RWPE2 (cell line): Measurements from ENCODE around the gene TRPM2.

ENCODE experiments used
- ATAC-seq: fragments of 200-7000 bp; cut with Tn5 transposase; 3 replicates; pipeline ENCODE4 v1.9.1; 2021; ENCODE audit warnings: low read depth
- DNase-seq: peaks from one replicate; pipeline ENCODE4 v3.0.0-alpha.2; 2020; ENCODE audit warnings: low spot score
- H3K27ac ChIP-seq: fragments of 450-650 bp; 2 replicates; pipeline ENCODE4 v1.5.1; 2017; ENCODE audit warnings: mild to moderate bottlenecking; ENCODE audit not compliant: poor library complexity, severe bottlenecking
- H3K27me3 ChIP-seq: fragments of 250-450 bp; sonication (Bioruptor Pico); 2 replicates; pipeline ENCODE4 v1.5.1; 2021; ENCODE audit warnings: mild to moderate bottlenecking, moderate library complexity; ENCODE audit not compliant: insufficient read depth, poor library complexity, severe bottlenecking
- H3K36me3 ChIP-seq: fragments of 250-450 bp; sonication (Bioruptor Pico); 2 replicates; pipeline ENCODE4 v1.5.1; 2020; ENCODE audit warnings: low read depth, mild to moderate bottlenecking, moderate library complexity
- H3K4me1 ChIP-seq: fragments of 250-450 bp; sonication (Bioruptor Pico); 2 replicates; pipeline ENCODE4 v1.5.1; 2021; ENCODE audit warnings: mild to moderate bottlenecking, moderate library complexity; ENCODE audit not compliant: insufficient read depth, poor library complexity, severe bottlenecking
- H3K4me3 ChIP-seq: fragments of 250-450 bp; sonication (Bioruptor Pico); 2 replicates; pipeline ENCODE4 v1.5.1; 2021; ENCODE audit warnings: mild to moderate bottlenecking, moderate library complexity; ENCODE audit not compliant: severe bottlenecking
- H3K9me3 ChIP-seq: fragments of 250-450 bp; sonication (Bioruptor Pico); 2 replicates; pipeline ENCODE4 v1.5.1; 2021; ENCODE audit warnings: mild to moderate bottlenecking, moderate library complexity; ENCODE audit not compliant: severe bottlenecking
- TF ChIP-seq, protein P1 (sequence below): fragments of 450-650 bp; IDR thresholded peaks from one replicate; pipeline ENCODE4 v1.5.1; 2017; ENCODE audit warnings: mild to moderate bottlenecking, moderate library complexity; ENCODE audit not compliant: poor library complexity, severe bottlenecking

TRPM2 gene

DNA sequence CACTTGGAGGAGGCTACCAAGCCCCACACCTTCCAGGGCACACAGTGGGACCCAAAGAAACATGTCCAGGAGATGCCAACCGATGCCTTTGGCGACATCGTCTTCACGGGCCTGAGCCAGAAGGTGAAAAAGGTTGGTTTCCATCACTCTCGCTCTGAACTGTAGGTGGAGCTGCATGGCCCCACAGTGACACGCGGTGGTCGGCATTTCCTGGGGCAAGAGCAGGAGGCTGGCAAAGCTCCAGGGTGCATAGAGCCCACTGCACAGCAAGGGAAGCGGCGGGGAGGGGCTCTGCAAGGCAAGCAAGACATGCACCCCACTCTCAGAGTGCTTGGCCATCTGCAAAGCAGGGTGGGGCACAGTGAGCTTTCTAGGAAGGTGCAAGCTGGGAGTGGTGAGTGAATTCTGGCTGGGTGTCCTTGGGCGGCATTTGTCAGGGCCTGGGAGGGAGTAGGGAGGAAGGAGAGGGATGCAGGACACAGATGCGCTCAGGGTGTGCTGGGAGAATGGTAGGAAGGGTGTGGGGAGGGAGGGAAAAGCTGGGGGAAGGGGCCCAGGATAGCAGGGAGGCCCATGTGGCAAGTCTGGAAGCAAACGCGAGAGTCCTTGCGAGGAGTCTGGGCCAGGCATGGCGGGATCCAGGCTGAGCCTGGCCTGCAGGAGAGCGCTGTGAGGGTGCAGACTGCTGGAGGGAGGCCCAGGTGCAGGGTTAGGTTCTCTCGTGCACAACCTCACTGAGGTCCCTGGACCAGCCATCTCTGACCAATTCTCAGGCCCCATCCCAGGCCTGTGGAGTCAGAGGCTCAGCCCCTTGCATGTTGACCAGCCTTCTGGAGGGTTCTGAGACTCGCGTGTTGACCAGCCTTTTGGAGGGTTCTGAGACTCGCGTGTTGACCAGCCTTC is 11.0 kb downstream of the TRPM2 start:
- ATAC-seq (no peak), DNase-seq (peak; percentile 58)
- Histone ChIP-seq H3K9me3 (no peaks in the 10 kb centered on the region), H3K36me3 (no peaks in the 10 kb centered on the region), H3K27ac (no peak overlapping the region), H3K4me1 (no peaks in the 10 kb centered on the region), H3K4me3 (no peak overlapping the region), H3K27me3 (peaks cover 14% of the 10 kb centered on the region)
- TF ChIP-seq, protein P1, sequence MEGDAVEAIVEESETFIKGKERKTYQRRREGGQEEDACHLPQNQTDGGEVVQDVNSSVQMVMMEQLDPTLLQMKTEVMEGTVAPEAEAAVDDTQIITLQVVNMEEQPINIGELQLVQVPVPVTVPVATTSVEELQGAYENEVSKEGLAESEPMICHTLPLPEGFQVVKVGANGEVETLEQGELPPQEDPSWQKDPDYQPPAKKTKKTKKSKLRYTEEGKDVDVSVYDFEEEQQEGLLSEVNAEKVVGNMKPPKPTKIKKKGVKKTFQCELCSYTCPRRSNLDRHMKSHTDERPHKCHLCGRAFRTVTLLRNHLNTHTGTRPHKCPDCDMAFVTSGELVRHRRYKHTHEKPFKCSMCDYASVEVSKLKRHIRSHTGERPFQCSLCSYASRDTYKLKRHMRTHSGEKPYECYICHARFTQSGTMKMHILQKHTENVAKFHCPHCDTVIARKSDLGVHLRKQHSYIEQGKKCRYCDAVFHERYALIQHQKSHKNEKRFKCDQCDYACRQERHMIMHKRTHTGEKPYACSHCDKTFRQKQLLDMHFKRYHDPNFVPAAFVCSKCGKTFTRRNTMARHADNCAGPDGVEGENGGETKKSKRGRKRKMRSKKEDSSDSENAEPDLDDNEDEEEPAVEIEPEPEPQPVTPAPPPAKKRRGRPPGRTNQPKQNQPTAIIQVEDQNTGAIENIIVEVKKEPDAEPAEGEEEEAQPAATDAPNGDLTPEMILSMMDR = no peak

DNA sequence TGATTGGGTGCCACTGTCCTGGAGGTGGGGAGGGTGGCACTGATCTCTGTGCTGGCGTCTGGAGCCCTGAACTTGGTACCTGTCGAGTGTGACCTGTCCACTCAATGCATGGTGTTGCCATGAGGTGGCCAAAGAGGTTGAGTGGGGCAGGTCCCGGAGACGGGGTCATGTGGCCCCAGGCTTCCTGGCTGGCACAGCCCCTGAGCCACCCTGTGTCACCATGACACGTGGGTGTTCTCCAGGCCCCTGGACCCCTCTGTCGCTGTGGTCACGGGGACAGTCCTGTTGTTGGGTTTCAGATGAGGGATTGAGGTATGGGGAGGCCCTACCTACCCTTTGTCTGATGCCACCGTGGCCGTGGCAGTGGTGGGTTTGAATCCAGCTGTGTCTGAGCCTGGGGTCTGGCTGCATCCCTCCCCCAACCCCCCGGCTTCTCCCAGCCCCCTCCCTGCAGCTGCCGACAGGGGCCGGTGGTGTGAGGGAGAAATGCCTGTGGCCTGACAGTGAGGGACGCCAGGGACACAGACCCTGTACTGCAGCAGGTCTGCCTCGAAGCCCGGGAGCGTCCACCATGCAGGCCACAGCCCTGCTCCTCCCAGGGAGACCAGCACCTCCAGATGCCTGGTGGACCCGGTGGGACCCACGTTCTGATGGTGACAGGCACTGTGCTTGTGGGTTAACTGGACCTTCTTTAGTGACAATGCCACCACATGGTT is 12.0 kb downstream of the TRPM2 start:
- Histone ChIP-seq H3K36me3 (no peaks in the 10 kb centered on the region), H3K9me3 (no peaks in the 10 kb centered on the region), H3K27ac (no peak overlapping the region), H3K4me1 (no peaks in the 10 kb centered on the region), H3K27me3 (peaks cover 14% of the 10 kb centered on the region), H3K4me3 (no peak overlapping the region)
- DNase-seq = peak; percentile 33
- TF ChIP-seq, protein P1 = no peak
- ATAC-seq = no peak

DNA sequence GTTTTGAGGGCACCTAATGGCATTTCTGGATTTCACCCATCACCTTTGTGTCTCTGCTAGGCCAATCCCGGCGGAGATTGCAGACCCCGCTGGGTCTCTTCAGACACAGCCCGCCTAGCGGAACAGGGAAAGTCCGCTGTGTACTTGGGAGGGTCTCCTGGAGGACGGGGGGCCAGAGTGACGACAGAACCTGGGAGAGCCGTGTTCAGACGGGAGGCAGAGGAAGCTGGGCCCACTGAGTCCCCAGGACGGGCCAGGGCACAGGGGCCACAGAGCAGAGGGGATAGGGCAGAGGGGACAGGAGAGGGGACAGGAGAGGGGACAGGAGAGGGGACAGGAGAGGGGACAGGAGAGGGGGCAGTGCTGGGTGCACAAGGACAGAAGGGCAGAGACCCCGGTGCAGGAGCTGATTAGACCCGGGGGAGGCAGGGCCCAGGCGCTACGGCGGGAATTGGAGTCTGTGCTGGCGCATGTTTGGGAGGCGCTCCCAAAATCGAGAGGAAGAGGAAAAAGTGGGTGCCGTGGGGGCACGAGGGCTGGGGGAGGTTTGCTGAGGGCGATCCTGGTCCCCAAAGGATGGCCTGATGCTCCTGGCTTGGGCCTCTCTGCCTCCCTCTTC is 12.7 kb downstream of the TRPM2 start:
- no peaks in the 10 kb centered on the region for H3K9me3 ChIP-seq
- H3K4me1 ChIP-seq = no peaks in the 10 kb centered on the region
- no peak overlapping the region for H3K27ac ChIP-seq
- TF ChIP-seq, protein P1 = no peak
- ATAC-seq = no peak
- peaks cover 14% of the 10 kb centered on the region for H3K27me3 ChIP-seq
- peak; percentile 42 for DNase-seq
- no peak overlapping the region for H3K4me3 ChIP-seq
- H3K36me3 ChIP-seq = no peaks in the 10 kb centered on the region

DNA sequence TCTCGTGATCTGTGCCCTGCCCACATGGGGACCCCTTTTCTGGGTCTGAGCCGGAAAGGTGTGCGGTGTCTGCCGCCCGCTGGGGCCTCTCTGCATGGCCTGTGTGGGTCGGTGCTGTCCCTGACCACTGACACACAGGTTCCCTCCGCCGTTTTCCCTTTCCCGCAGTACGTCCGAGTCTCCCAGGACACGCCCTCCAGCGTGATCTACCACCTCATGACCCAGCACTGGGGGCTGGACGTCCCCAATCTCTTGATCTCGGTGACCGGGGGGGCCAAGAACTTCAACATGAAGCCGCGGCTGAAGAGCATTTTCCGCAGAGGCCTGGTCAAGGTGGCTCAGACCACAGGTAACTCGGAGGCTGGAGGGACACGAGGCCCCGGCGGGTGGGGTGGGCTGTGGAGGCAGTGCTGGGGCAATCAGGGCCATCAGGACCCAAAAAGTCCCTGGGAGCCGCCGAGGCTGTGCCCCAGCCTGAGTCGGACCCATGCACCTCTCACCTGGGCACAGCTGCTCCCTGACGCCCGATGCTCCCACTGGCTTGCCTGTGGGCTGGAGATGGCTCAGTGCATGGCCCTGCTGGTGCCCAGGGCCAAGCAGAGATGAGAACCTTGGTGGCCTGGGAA is 13.3 kb downstream of the TRPM2 start:
- Histone ChIP-seq H3K27ac (no peak overlapping the region), H3K4me1 (no peaks in the 10 kb centered on the region), H3K4me3 (no peak overlapping the region), H3K27me3 (peaks cover 14% of the 10 kb centered on the region), H3K9me3 (no peaks in the 10 kb centered on the region), H3K36me3 (no peaks in the 10 kb centered on the region)
- TF ChIP-seq, protein P1 = no peak
- ATAC-seq (no peak), DNase-seq (peak; percentile 60)
